MCF 10A (cell line): Measurements from ENCODE around the gene PHF1. TPM values are rescaled to one million over a fixed set of nuclear protein-coding genes. Genes with fewer than 3 reads are reported as not detected.

ENCODE experiments used
- BruUV-seq: library from RNA; stranded (reverse); fragments of 400-500 nt; replicated peaks from 2 replicates; lab custom pipeline; 2021; lab: Mats Ljungman, UMichigan
- CTCF ChIA-PET: fragments of 300-600 bp; sonication (Branson Sonifier 250); formaldehyde crosslinking; extraction: SDS; loops from one replicate; lab custom pipeline; 2021; ENCODE audit warnings: antibody characterized with exemption, inconsistent platforms; lab: Yijun Ruan, JAX
- POLR2A ChIA-PET: fragments of 300-600, 350-650 bp; sonication (Branson Sonifier 250); formaldehyde crosslinking; extraction: SDS; loops from one replicate; lab custom pipeline; 2020; ENCODE audit warnings: antibody characterized with exemption, inconsistent platforms; lab: Yijun Ruan, JAX
- DNase-seq: peaks from one replicate; pipeline ENCODE4 v3.0.0-alpha.2; 2018; ENCODE audit not compliant: unreplicated experiment
- H3K27ac Mint-ChIP-seq: one replicate; pipeline ENCODE4 v1.8.0; 2022; ENCODE audit warnings: mild to moderate bottlenecking, low read depth, mixed read lengths; ENCODE audit not compliant: unreplicated experiment
- H3K27me3 Mint-ChIP-seq: one replicate; pipeline ENCODE4 v1.8.0; 2022; ENCODE audit warnings: mixed read lengths; ENCODE audit not compliant: insufficient read depth, unreplicated experiment
- H3K36me3 Mint-ChIP-seq: one replicate; pipeline ENCODE4 v1.8.0; 2022; ENCODE audit warnings: mild to moderate bottlenecking, moderate library complexity, mixed read lengths; ENCODE audit not compliant: insufficient read depth, unreplicated experiment
- H3K4me1 Mint-ChIP-seq: one replicate; pipeline ENCODE4 v1.8.0; 2022; ENCODE audit warnings: mixed read lengths; ENCODE audit not compliant: insufficient read depth, unreplicated experiment
- H3K4me3 Mint-ChIP-seq: one replicate; pipeline ENCODE4 v1.8.0; 2022; ENCODE audit warnings: mild to moderate bottlenecking, moderate library complexity, mixed read lengths; ENCODE audit not compliant: unreplicated experiment
- H3K9me3 Mint-ChIP-seq: one replicate; pipeline ENCODE4 v1.8.0; 2022; ENCODE audit warnings: mixed read lengths; ENCODE audit not compliant: unreplicated experiment
- CTCF ChIP-seq: fragments of 200-600 bp; IDR thresholded peaks from one replicate; pipeline ENCODE4 v1.8.0; 2022; ENCODE audit warnings: antibody characterized with exemption, mild to moderate bottlenecking; ENCODE audit not compliant: unreplicated experiment
- intact Hi-C: fragments of 100-400 bp; cut with micrococcal nuclease; formaldehyde crosslinking; loops from 2 replicates; pipeline ENCODE4 v1.14.1; 2022
- total RNA-seq: library from RNA; stranded (reverse); gene quantifications from 2 replicates; pipeline ENCODE4 v1.2.3, GENCODE V29; 2022

Gene PHF1
- total RNA-seq, 1 experiment from 2014 or later: 28.9 TPM

- intact Hi-C loops: loop anchor here (1.0 to 2.0 kb wide), 2 partner anchors 28 to 153 kb away; partner anchors contain the start of gene KIFC1
- Mint-ChIP-seq H3K27me3 (no peaks in the 10 kb centered on the region), H3K27ac (peak overlapping the region; percentile 98), H3K9me3 (no peaks in the 10 kb centered on the region), H3K4me1 (peaks cover 31% of the 10 kb centered on the region), H3K4me3 (peak overlapping the region; percentile 94), H3K36me3 (peaks cover 26% of the 10 kb centered on the region)
- no peak for DNase-seq
- ChIA-PET POLR2A (interaction anchor here (0.6 to 3.4 kb wide), 17 partner anchors 11 to 276 kb away, joined by 3 to 20 read pairs (median 6); partner anchors contain the start of genes BAK1, KIFC1, RPS18 and VPS52), CTCF (interaction anchor here (0.6 to 0.7 kb wide), 3 partner anchors 95 to 405 kb away, joined by 3 read pairs; no protein-coding TSS in a partner anchor)
- TF ChIP-seq CTCF: no peak
- TSS peak; percentile 81 for BruUV-seq
These were observed 8.0 kb downstream of the PHF1 start for GRCh38 chr6:33418690-33419291.

- no TSS peak for BruUV-seq
- POLR2A ChIA-PET: interaction anchor here (0.9 to 2.7 kb wide), 3 partner anchors 10 to 151 kb away, joined by 3 to 16 read pairs (median 8); no protein-coding TSS in a partner anchor
- intact Hi-C loops: loop anchor here (2.0 to 10.0 kb wide), 2 partner anchors 29 to 285 kb away; partner anchors contain the start of gene KIFC1
- no peak for DNase-seq
- peak within 1 kb of the TSS; percentile 98 for H3K27ac Mint-ChIP-seq
- CTCF ChIA-PET: interaction anchor here (0.6 to 0.7 kb wide), 4 partner anchors 21 to 406 kb away, joined by 3 to 4 read pairs (median 3); partner anchors contain the start of genes PFDN6 and WDR46
- peaks cover 19% of the 10 kb centered on the region for H3K36me3 Mint-ChIP-seq
- no peaks in the 10 kb centered on the region for H3K9me3 Mint-ChIP-seq
- TF ChIP-seq CTCF: no peak
- no peaks in the 10 kb centered on the region for H3K27me3 Mint-ChIP-seq
- peak within 1 kb of the TSS; percentile 45 for H3K4me3 Mint-ChIP-seq
- H3K4me1 Mint-ChIP-seq: peaks cover 42% of the 10 kb centered on the region
These were observed 9.0 kb downstream of the PHF1 start, which contains the start of gene SYNGAP1 for GRCh38 chr6:33419580-33420490. Gene SYNGAP1, plus strand, starts transcription at chr6:33420065. Its CDS starts 200 bp downstream, at chr6:33420265.

- peak overlapping the region; percentile 2 for H3K27ac Mint-ChIP-seq
- CTCF ChIA-PET: interaction anchor here (0.7 kb wide), 1 partner anchor 131 kb away, joined by 4 read pairs; the partner anchor contains the start of genes PFDN6 and WDR46
- no TSS peak for BruUV-seq
- no peaks in the 10 kb centered on the region for H3K9me3 Mint-ChIP-seq
- peak overlapping the region; percentile 4 for H3K4me3 Mint-ChIP-seq
- peaks cover 39% of the 10 kb centered on the region for H3K4me1 Mint-ChIP-seq
- H3K36me3 Mint-ChIP-seq: peaks cover 10% of the 10 kb centered on the region
- H3K27me3 Mint-ChIP-seq: no peaks in the 10 kb centered on the region
- POLR2A ChIA-PET: no interaction called here
- intact Hi-C loops: loop anchor here (10.0 kb wide), 1 partner anchor 284 kb away; no protein-coding TSS in a partner anchor
- no peak for DNase-seq
- TF ChIP-seq CTCF: no peak
These were observed 9.9 kb downstream of the PHF1 start for GRCh38 chr6:33420491-33421343.
